NCI-H1694 (cell line): ENCODE results near the gene JPH4.

ENCODE experiments used
- DNase-seq: peaks from one replicate; lab custom pipeline; 2025; lab: John Stamatoyannopoulos, UW

Gene JPH4

DNA sequence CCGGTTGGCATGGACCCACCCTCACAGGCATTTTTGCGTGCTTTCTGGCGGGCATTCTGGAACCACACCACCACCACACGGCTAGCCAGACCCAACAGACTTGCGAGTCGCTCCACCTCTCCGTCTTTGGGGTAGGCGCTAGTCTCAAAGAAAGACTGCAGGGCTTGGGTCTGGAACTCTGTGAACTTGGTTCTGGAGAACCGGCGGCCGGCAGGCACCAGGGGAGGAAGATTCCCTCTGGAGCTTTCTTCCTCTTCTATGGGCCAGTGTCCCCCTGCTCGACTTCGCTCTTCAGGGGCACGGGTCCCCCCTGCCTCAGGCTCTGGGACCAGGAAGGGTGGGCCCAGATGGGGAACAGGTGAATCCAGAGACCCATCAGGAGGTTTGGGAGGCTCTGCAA lies 53.6 kb downstream of the JPH4 start:
- DNase-seq: no peak

DNA sequence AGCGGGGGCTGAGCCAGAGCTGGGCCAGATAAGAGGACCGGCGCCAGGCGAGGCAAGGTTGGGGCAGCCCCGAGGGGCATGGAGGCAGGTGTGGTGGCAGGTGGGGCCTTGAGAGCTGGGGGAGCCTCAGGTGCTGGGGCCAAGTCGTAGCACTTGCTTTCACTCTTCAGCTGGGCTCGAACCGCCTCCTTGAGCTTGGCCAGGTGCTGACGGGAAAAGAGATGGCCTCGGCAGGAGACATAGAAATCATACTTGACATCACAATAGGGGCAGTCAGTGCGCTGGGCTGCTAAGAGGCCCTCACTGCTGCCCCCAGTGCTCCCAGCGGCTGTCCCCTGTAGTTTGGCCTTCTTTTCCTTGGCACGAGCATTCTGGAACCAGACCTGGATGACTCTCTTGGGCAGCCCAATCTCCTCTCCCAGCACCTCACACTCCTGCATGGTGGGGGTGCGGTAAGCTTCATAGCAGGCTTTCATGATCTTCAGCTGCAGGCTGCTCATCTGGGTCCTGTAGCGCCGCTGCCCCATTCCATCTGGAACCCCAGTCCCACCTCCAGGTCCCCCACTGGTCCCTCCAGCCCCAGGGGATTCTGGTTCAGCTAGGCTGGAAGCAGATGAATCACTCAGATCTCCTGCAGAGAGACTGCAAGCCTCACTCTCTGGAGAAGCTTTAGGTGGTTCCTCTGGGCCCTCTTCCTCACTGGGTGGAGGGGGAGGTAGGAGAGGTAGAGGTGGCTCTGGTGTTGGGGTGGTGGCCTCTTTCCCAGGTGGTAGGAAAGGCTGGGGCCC lies 55.2 kb downstream of the JPH4 start:
- no peak for DNase-seq

DNA sequence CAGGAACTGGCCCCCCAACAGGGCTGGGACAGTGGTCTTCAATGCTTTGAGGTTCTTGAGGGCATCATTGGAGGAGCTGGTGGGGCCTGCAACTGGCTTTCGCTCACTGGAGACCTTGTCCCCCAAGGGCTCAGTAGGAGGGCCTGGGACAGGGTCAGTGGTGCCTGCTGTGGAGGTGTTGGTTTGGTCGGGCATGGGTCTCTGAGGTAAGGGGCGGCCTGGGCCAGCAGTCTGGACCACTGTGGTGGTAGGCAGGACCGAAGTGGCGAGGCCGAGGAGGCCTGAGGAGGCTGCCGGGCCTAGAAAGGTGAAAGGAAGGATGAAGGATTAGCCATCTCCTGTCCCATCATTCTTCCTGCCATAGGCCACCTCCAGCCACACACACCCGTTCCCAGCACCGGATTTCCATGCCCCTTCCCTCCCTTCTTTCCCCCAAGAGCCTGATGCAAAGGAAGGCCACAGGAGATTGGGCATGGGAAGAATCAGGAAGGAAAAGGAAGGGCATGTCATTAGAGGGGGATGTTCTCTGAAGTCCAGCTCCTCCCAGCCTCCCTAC lies 55.9 kb downstream of the JPH4 start:
- DNase-seq: no peak

DNA sequence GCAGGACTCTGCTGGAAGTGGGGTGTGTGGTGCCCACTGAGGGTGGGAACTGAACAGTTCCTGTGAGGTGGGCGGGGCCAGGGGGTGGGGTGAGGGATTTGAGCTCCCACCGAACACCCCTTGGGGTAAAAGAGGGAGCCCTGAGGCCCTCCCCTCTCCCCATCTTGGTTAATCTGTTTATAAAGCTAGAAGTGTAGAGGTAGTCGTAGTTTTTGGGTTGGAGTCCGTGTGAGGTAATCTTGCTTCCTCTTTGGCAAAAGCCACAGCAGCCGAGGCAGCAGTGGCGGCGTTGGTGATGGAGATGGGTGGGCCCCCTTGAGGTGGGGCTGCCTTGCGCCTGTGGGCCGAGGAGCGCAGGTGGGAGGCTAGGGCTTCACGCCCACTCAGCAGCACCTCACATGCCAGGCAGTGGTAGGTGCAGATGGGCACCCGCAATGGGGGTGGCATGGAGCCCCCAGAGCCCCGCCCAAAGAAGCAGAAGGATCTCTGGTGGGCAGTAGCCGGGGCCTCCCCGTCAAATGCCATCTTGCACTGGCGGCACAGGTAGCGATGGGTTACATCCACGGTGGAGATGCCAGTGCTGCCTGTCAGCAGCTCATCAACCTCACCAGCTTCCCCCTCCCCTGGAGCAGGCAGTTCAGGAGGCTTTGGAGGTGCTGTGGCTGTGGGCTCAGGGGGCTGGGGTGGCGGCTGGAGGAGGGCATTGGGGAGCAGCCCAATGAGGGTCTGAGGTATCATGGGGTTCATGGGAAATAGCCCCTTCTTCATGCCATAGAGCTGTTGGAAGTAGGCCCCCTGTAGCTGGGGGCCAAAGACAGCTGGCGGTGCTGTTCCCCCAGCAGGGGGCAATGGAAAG lies 56.6 kb downstream of the JPH4 start:
- DNase-seq: no peak

DNA sequence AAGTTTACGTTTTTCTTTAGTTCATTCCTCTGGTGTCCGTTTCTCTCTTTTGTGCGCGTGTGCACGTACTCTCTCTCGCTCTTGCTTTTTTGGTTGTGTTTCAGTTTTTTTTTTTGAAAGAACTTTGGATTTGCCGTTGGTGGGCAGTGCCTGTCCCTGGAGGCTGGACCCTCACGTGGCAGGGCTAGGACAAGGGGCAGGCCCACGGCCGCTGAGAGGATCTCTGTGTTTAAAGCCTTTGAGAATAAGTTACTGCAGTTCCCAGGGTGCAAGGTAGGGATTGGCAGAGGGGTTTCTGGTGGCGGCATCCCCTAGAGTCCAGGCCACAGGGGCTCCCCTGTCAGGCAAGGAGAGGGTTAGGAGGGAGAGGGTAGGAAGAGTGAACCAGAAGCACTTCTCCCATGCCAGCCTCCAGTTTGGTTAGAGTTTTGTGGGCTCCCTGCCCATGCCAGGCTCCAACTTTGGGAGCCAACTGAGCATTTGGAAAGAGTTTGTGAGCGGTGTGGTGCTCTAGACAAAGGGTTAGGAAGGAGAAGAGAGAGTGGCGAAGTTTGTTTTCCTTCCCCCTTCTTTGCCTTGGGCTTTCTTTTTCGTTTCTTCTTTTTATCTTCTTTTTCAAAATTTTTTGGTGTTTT lies 57.6 kb downstream of the JPH4 start:
- DNase-seq: no peak

DNA sequence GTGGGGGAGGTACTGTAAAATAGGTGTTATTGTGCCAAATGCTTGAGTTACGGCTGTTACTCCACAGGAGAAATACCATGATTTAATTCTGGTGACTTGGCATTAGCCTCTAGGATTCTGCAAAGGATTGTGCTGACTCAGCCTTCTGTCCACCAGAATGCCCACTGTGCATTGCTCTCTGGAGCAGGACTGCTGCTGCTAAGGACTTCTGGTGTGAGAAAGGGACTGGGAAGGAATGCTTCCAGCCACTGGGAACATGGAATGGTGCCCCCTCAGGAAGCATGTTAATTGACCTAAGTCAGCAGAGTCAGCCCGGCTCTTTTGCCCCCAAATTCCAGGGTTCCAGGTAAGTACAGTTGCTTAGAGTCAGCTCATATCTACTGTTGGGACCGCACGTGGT lies 59.9 kb downstream of the JPH4 start:
- DNase-seq: no peak
